Right hindlimb (tissue), 1 donor: ENCODE results near the gene IMMP2L.
"Not testable (repeated sequence)": the region's sequence is repeated elsewhere in the genome, so short reads cannot be mapped to it uniquely, and the experiment has no call there.

ENCODE experiments used
- DNase-seq: peaks from one replicate; pipeline ENCODE4 v3.0.0-alpha.2; 2018

IMMP2L gene

DNA sequence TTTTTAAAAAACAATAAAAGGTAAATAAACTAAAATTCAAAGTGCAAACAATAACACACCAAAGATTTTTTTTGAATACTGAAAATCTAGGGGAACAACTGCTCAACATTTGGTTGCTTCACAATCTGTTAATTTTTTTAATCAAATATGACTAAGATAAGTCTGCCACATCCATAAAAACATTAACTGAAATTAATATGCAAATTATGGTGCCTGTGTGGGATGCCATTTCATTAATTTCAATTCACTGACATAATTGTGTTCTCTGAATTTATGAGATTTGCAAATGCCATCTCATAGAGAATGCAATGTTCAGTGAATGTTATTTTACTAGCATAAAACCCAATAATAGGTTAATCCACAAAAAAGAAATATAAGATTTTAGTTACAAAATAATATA lies 237.5 kb downstream of the IMMP2L start:
- no peak for DNase-seq

- no peak for DNase-seq
Observed at GRCh38 chr7:111324228-111324627, 238.1 kb downstream of the IMMP2L start.

GRCh38 chr7:111323670-111324069 lies 238.6 kb downstream of the IMMP2L start:
- DNase-seq = not testable (repeated sequence)

- no peak for DNase-seq
Observed at GRCh38 chr7:111320133-111320532, 242.2 kb downstream of the IMMP2L start.

GRCh38 chr7:111312966-111313365 lies 249.3 kb downstream of the IMMP2L start:
- no peak for DNase-seq

DNA sequence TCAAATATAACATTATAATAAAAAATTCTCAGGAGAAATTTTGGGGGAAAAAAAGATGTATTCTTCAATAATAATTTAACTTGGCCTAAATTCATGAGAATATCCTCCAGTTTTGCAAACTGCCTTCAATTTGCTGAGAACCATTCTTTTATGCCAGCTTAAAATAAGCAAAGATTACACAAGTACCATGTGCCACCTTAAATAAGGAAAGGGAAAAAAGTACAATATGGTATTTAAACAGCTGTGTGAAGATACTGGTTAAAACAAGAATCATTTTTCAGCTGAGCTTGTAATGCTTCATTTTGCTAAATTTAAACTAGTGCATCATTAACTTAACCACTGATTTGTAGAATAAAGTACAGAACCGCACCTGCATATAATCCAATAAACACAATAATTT lies 253.6 kb downstream of the IMMP2L start:
- no peak for DNase-seq

- no peak for DNase-seq
Observed at GRCh38 chr7:111301891-111302290, 260.4 kb downstream of the IMMP2L start.

GRCh38 chr7:111294494-111294893 lies 267.8 kb downstream of the IMMP2L start:
- no peak for DNase-seq

GRCh38 chr7:111292026-111292470 lies 270.2 kb downstream of the IMMP2L start:
- DNase-seq = no peak

- no peak for DNase-seq
Observed at GRCh38 chr7:111290982-111291381, 271.3 kb downstream of the IMMP2L start.

DNA sequence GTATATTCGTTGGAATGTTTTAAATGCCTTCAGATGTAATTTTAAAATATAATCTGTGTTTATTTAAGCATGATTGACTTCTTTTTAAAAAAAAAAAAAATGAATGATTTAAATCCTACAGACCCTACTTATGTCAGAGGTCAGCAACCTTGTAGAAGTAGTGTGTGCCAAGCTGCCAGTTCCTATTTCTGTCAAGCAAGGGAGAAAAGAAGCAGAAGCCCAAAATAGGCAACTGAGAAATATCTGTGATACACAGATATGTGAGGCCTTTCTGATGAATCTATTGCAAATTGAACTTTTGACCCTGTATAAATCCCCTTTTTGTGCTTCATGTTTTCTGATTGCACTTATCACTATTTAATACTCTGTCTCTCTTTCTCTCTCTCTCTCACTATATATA lies 271.9 kb downstream of the IMMP2L start:
- no peak for DNase-seq

GRCh38 chr7:111288441-111288840 lies 273.9 kb downstream of the IMMP2L start:
- DNase-seq = not testable (repeated sequence)

- DNase-seq = no peak
Observed at GRCh38 chr7:111282626-111283025, 279.7 kb downstream of the IMMP2L start.

DNA sequence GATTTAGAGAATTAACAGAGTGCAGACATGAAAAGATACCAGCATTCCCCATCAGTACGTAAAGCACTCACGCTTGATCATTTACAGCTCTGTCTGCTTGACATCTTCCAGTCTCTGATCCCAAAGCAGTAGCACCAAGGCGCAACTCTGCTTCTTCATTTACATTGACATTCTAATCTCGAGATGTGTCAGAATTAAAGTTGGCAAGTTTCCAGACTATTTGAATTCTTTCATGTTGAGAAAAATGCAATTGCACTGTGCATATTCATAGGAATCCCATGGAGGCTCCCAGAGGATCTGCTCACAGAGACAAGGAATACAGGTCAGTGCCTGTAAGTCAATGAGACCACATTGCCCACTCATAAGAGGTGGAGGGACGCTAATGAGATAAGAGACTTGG lies 287.4 kb downstream of the IMMP2L start:
- DNase-seq = no peak

- DNase-seq = no peak
Observed at GRCh38 chr7:111272092-111272491, 290.2 kb downstream of the IMMP2L start.

DNA sequence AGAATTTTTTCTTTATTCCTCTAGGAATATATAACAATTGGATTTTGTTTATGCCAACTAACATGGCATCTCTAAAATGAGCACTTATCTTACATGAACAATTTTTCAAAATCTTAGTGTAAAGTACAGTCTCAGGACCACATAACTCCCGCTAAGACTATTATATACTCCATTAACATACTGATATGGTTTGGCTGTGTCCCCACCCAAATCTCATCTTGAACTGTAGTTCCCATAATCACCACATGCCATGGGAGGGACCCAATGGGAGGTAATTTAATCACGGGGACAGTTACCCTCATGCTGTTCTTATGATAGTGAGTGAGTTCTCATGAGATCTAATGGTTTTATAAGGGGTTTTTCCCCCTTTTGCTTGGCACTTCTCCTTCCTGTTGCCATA lies 291.5 kb downstream of the IMMP2L start:
- DNase-seq = not testable (repeated sequence)

- DNase-seq = no peak
Observed at GRCh38 chr7:111268941-111269340, 293.4 kb downstream of the IMMP2L start.

- DNase-seq = no peak
Observed at GRCh38 chr7:111266613-111267012, 295.7 kb downstream of the IMMP2L start.

DNA sequence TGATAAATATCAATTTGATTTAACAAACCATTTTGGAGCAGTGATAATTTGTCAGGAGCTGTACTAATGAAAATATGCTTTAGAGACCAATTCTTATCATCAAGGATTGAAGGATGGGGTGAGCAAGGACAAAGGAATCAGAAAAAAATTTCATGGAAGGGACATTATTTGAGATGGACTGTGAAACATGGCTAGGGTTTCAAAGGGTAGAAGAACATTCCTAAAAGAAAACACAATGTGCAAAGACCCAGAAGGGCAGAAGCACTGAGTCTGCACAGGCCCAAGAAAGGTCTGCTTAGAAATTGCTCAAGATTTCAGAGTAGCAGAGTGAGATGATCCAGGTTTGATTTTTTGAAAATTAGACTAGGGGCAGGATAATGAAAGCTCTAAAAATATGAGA lies 296.9 kb downstream of the IMMP2L start:
- DNase-seq = no peak

DNA sequence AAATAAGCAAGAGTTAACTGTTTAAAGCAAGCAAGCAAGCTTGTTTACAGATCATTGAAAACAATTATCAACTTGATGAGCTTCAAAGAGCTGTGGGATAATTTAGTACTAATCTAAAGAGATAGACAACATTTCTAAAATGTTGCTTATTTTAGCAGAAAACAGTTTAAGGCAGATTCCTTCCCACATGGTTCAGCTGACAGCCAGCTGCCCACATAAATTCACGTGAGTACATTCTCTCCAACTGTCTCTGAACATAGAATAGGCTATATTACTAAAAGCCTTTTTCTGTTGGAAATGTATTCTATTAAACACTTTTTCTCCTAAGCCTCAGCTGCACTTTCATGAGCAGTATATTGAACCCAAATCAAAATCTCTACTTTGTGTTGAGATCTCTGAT lies 297.3 kb downstream of the IMMP2L start:
- DNase-seq = no peak

DNA sequence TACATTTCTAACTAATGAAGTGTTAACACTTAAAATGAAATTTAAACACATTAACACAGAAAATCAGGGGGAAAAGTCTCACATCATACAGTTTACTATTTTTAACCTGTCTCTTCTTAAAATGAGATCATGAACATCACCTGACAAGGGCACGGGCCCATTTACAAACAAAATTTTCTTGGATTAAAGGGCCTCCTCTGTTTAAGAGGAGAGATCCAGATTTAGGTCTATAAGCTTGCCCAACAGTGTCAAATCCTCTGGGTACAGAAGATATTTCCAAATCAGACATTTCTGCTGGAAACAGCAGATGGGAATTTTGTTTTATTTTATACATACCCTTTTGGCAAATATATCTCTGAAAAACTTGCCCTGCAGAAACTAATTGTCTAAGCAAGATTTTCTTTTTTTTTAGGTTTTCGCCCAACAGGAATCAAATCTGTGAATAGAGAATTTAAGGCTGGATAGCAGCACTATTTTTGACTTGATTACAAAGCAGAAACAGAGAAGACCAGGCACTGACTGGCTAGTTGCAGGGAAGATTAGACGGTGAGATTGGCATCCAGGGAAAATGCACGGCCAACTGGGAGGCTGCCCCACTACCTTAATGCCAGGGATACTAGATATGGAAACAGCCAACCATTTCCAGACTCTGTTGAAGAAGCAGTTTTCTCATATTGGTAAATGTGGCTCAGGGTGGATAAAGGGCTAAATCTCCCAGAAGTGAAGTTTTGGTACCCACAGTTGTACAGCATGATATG lies 298.0 kb downstream of the IMMP2L start:
- no peak for DNase-seq

DNA sequence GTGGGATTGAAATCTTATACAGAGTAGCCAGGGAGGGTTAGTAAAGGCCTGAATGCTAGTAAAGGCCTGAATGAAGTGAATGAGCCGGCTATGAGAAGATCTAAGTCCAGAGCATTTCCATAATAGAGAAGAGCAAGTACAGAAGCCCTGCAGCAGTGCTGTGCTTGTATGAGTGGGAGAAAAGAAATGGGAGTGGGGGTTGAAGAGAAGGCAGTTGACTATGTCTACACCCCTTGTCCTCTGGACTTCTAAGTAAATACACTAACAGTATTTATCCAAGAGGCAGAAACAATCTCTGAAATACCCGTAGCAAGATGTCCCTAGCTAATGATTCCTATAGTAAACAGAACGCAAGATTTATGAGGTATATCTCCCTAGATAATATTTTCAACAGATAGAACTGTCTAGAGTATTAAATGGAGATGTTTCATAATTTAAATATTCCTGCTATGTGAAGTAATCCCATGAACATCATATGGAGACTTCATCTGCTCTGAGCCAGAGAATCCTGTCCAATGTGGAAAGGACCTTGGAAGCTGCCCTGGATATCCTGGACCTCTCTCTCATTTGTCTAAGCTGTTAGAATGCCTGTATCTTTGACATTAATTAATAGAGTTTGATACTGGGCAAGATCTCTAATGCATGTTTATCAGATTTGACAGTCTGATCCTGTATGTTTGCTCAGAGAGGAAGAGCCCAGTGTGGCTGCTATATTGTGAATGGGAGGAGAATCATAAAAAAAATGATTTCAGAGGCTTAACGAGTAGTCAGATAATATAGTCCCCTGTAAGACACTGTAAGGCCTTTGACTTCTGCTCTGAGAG lies 299.8 kb downstream of the IMMP2L start:
- no peak for DNase-seq

GRCh38 chr7:111261496-111261895 lies 300.8 kb downstream of the IMMP2L start:
- no peak for DNase-seq

GRCh38 chr7:111259991-111260390 lies 302.3 kb downstream of the IMMP2L start:
- DNase-seq = no peak
